H1 (cell line): ENCODE measurements around the gene GUF1. TPM values are rescaled to one million over a fixed set of nuclear protein-coding genes. Genes with fewer than 3 reads are reported as not detected.

Source experiments
- CTCF ChIA-PET: fragments of 300-600 bp; sonication (Branson Sonifier 250); formaldehyde crosslinking; loops from one replicate; lab custom pipeline; 2021; ENCODE audit not compliant: partially characterized antibody; lab: Charles Lee
- POLR2A ChIA-PET: fragments of 300-600 bp; sonication (Branson Sonifier 250); formaldehyde crosslinking; loops from one replicate; lab custom pipeline; 2021; ENCODE audit warnings: inconsistent platforms; ENCODE audit not compliant: partially characterized antibody; lab: Charles Lee
- DNase-seq, 2 experiments: peaks; one replicate each; pipeline versions ENCODE4 v3.0.0 to v3.0.0-alpha.2; 2010 to 2022; ENCODE audit warnings: low spot score in 2 of 2, low read depth in 1 of 2, mixed read lengths in 1 of 2
- FAIRE-seq: peaks from 2 replicates; lab custom pipeline; 2011; peaks lifted over from hg19 to GRCh38; lab: Jason Lieb, UNC
- H2AFZ ChIP-seq: 2 replicates; pipeline ENCODE4 v1.8.1; 2012; ENCODE audit warnings: low read length, inconsistent platforms
- H2AK5ac ChIP-seq: 2 replicates; pipeline ENCODE4 v1.6.1; 2013; ENCODE audit warnings: low read depth, low read length
- H2BK120ac ChIP-seq: replicated peaks from 2 replicates; pipeline ENCODE3; 2013; ENCODE audit warnings: low read depth, low read length, inconsistent platforms
- H2BK12ac ChIP-seq: 2 replicates; pipeline ENCODE4 v1.6.1; 2013; ENCODE audit warnings: low read depth, low read length
- H2BK15ac ChIP-seq: 2 replicates; pipeline ENCODE4 v1.6.1; 2013; ENCODE audit warnings: low read length
- H2BK20ac ChIP-seq: 2 replicates; pipeline ENCODE4 v1.6.1; 2013; ENCODE audit warnings: low read length
- H2BK5ac ChIP-seq: 2 replicates; pipeline ENCODE4 v1.6.1; 2013; ENCODE audit warnings: low read depth, low read length
- H3K14ac ChIP-seq: 2 replicates; pipeline ENCODE4 v1.6.1; 2013; ENCODE audit warnings: inconsistent platforms; ENCODE audit not compliant: insufficient read length
- H3K18ac ChIP-seq: 2 replicates; pipeline ENCODE4 v1.6.1; 2013; ENCODE audit warnings: low read length; ENCODE audit errors: extremely low read depth
- H3K23ac ChIP-seq: 2 replicates; pipeline ENCODE4 v1.6.1; 2013; ENCODE audit warnings: inconsistent platforms; ENCODE audit not compliant: insufficient read length
- H3K23me2 ChIP-seq: 2 replicates; pipeline ENCODE4 v1.6.1; 2013; ENCODE audit warnings: low read depth, low read length
- H3K27ac ChIP-seq: 2 replicates; pipeline ENCODE4 v1.6.1; 2011; ENCODE audit warnings: low read depth, low read length, inconsistent platforms
- H3K27me3 ChIP-seq, 4 experiments: replicated peaks in 1 of 4; 1 replicate in 1 of 4; 2 replicates in 3 of 4; pipeline versions ENCODE4 v1.6.1 to v1.8.1; 2011 to 2013; ENCODE audit warnings: low read length in 3 of 4, mild to moderate bottlenecking in 3 of 4, inconsistent platforms in 2 of 4, mixed read lengths in 2 of 4, moderate library complexity in 1 of 4; ENCODE audit not compliant: control insufficient read depth in 3 of 4, insufficient read depth in 3 of 4; ENCODE audit errors: extremely low read depth in 1 of 4
- H3K36me3 ChIP-seq, 4 experiments: 2 replicates each; pipeline versions ENCODE4 v1.6.1 to v1.8.1; 2011 to 2013; ENCODE audit warnings: mild to moderate bottlenecking in 4 of 4, low read length in 3 of 4, moderate library complexity in 2 of 4, control low read depth in 1 of 4, inconsistent platforms in 1 of 4; ENCODE audit not compliant: insufficient read depth in 4 of 4, control insufficient read depth in 2 of 4
- H3K4ac ChIP-seq: replicated peaks from 2 replicates; pipeline ENCODE3; 2013; ENCODE audit warnings: low read length, low read depth, mixed read lengths, inconsistent platforms; ENCODE audit not compliant: insufficient read length
- H3K4me1 ChIP-seq, 4 experiments: replicated peaks in 1 of 4; 1 replicate in 1 of 4; 2 replicates in 3 of 4; pipeline versions ENCODE4 v1.6.1 to v1.8.1; 2011 to 2013; ENCODE audit warnings: low read length in 3 of 4, inconsistent platforms in 2 of 4, mixed read lengths in 1 of 4; ENCODE audit not compliant: insufficient read depth in 4 of 4, control insufficient read depth in 3 of 4
- H3K4me2 ChIP-seq, 2 experiments: 2 replicates each; pipeline versions ENCODE4 v1.6.1 to v1.8.1; 2011 to 2013; ENCODE audit warnings: low read depth in 2 of 2, low read length in 2 of 2, control low read depth in 1 of 2, inconsistent platforms in 1 of 2, mild to moderate bottlenecking in 1 of 2; ENCODE audit not compliant: insufficient read depth in 1 of 2
- H3K4me3 ChIP-seq, 4 experiments: fragments of 200-600, 300-600 bp in 1 of 4; sonication (generic), shearing (Covaris generic), sonication (Bioruptor Twin) in 1 of 4; 2 replicates each; pipeline versions ENCODE4 v1.5.1 to v1.8.1; 2011 to 2016; ENCODE audit warnings: low read length in 4 of 4, low read depth in 3 of 4, control low read depth in 2 of 4, inconsistent platforms in 2 of 4, mild to moderate bottlenecking in 2 of 4, mixed read lengths in 1 of 4, moderate library complexity in 1 of 4; ENCODE audit not compliant: insufficient read depth in 2 of 4; ENCODE audit errors: extremely low read depth in 1 of 4
- H3K56ac ChIP-seq: replicated peaks from 2 replicates; pipeline ENCODE3; 2013; ENCODE audit warnings: low read depth, mild to moderate bottlenecking, mixed read lengths, low read length, inconsistent platforms; ENCODE audit not compliant: insufficient read length
- H3K79me1 ChIP-seq: 2 replicates; pipeline ENCODE4 v1.6.1; 2013; ENCODE audit warnings: low read depth, low read length, control low read depth
- H3K79me2 ChIP-seq, 2 experiments: 2 replicates each; pipeline versions ENCODE4 v1.6.1 to v1.8.1; 2012 to 2013; ENCODE audit warnings: low read length in 2 of 2, mild to moderate bottlenecking in 2 of 2, inconsistent platforms in 1 of 2; ENCODE audit not compliant: insufficient read depth in 2 of 2, control insufficient read depth in 1 of 2
- H3K9ac ChIP-seq, 4 experiments: replicated peaks in 1 of 4; 1 replicate in 1 of 4; 2 replicates in 3 of 4; pipeline versions ENCODE4 v1.6.1 to v1.8.1; 2011 to 2013; ENCODE audit warnings: low read depth in 3 of 4, low read length in 3 of 4, control low read depth in 2 of 4, mild to moderate bottlenecking in 2 of 4, moderate library complexity in 2 of 4, inconsistent platforms in 1 of 4; ENCODE audit errors: extremely low read depth in 1 of 4
- H3K9me3 ChIP-seq, 2 experiments: 2 replicates each; pipeline versions ENCODE4 v1.6.1 to v1.8.1; 2012 to 2013; ENCODE audit warnings: mild to moderate bottlenecking in 2 of 2, moderate library complexity in 2 of 2, control low read depth in 1 of 2, inconsistent platforms in 1 of 2, low read depth in 1 of 2, low read length in 1 of 2, mixed read lengths in 1 of 2; ENCODE audit not compliant: insufficient read depth in 2 of 2
- H4K20me1 ChIP-seq, 2 experiments: replicated peaks in 1 of 2; 2 replicates each; pipeline versions ENCODE3 to v1.8.1; 2011 to 2013; ENCODE audit warnings: inconsistent platforms in 2 of 2, low read length in 2 of 2, mild to moderate bottlenecking in 1 of 2; ENCODE audit not compliant: insufficient read depth in 2 of 2, control insufficient read depth in 1 of 2
- H4K5ac ChIP-seq: 2 replicates; pipeline ENCODE4 v1.6.1; 2013; ENCODE audit warnings: low read length, low read depth, mixed read lengths, inconsistent platforms; ENCODE audit not compliant: insufficient read length
- H4K8ac ChIP-seq: 2 replicates; pipeline ENCODE4 v1.8.0; 2013; ENCODE audit warnings: mild to moderate bottlenecking, moderate library complexity, low read length, inconsistent platforms; ENCODE audit not compliant: insufficient read depth; ENCODE audit errors: extremely low read depth
- H4K91ac ChIP-seq: replicated peaks from 2 replicates; pipeline ENCODE3; 2013; ENCODE audit warnings: low read length, mixed read lengths, inconsistent platforms; ENCODE audit not compliant: insufficient read length
- CEBPB ChIP-seq: IDR thresholded peaks from 2 replicates; pipeline ENCODE4 v1.6.1; 2012; ENCODE audit warnings: low read depth, low read length
- CREB1 ChIP-seq: IDR thresholded peaks from 2 replicates; pipeline ENCODE4 v1.6.1; 2012; ENCODE audit warnings: inconsistent platforms
- CTCF ChIP-seq, 3 experiments: IDR thresholded peaks; 1 replicate in 2 of 3; 2 replicates in 1 of 3; pipeline versions ENCODE4 v1.5.1 to v1.6.1; 2011; ENCODE audit warnings: low read length in 3 of 3, mild to moderate bottlenecking in 3 of 3, inconsistent platforms in 2 of 3, low read depth in 1 of 3, moderate library complexity in 1 of 3; ENCODE audit not compliant: insufficient read depth in 1 of 3; ENCODE audit errors: control extremely low read depth in 1 of 3
- KDM5A ChIP-seq: fragments of 200-600 bp; IDR thresholded peaks from 2 replicates; pipeline ENCODE4 v1.7.1; 2012; ENCODE audit warnings: mild to moderate bottlenecking, low read length, inconsistent platforms, mixed read lengths
- POLR2A ChIP-seq, 2 experiments: IDR thresholded peaks; 1 replicate in 1 of 2; 2 replicates in 1 of 2; pipeline ENCODE4 v1.6.1; 2011; ENCODE audit warnings: low read depth in 2 of 2, low read length in 2 of 2, mild to moderate bottlenecking in 2 of 2; ENCODE audit errors: control extremely low read depth in 1 of 2
- RAD21 ChIP-seq, 2 experiments: IDR thresholded peaks in 1 of 2; conservative IDR thresholded peaks in 1 of 2; 2 replicates each; pipeline ENCODE4 v1.6.1; 2011; ENCODE audit warnings: low read depth in 2 of 2, low read length in 2 of 2, improper control_type of control experiment in 1 of 2, inconsistent platforms in 1 of 2, mild to moderate bottlenecking in 1 of 2, moderate library complexity in 1 of 2
- ZNF274 ChIP-seq: IDR thresholded peaks from 2 replicates; pipeline ENCODE4 v1.7.0; 2012; ENCODE audit warnings: low read length, borderline replicate concordance; ENCODE audit errors: extremely low read depth
- WGBS, 2 experiments: shearing (Covaris generic) in 1 of 2; methylation state at CpG; one replicate each; pipeline versions ENCODE4 v1.1.6 to v1.1.7; 2013 to 2015; ENCODE audit warnings: low lambda C conversion rate in 2 of 2, mixed read lengths in 2 of 2, inconsistent platforms in 1 of 2, low coverage in 1 of 2, missing lambda C conversion rate in 1 of 2; ENCODE audit not compliant: insufficient replicate concordance in 2 of 2, insufficient coverage in 1 of 2, insufficient read length in 1 of 2; ENCODE audit errors: extremely low coverage in 1 of 2, missing lambda C conversion rate in 1 of 2; 5-methylcytosine and 5-hydroxymethylcytosine counted together
- polyA plus RNA-seq, 7 experiments: library from polyadenylated mRNA; depleted of rRNA in 3 of 7; stranded (reverse) in 5 of 7; unstranded in 2 of 7; fragments of >200 nt in 5 of 7; fragments of 200-250 nt in 2 of 7; gene quantifications; 1 replicate in 5 of 7; 2 replicates in 1 of 7; 4 replicates in 1 of 7; pipeline versions ENCODE4 v1.2.1 to v1.2.3, GENCODE V29; 2011 to 2013; ENCODE audit warnings: missing spikeins in 2 of 7, mixed read lengths in 2 of 7
- total RNA-seq: library from RNA; stranded (reverse); fragmentation: NEBNext Ultra II Directional; extraction: Animal tissue kit (Norgen Biotek cat#: 25700); gene quantifications from 2 replicates; pipeline ENCODE4 v1.2.1, GENCODE V29; 2021

Gene GUF1
- total and polyA plus RNA-seq, 2 of the 8 experiments (the other 6 are each of a cell fraction or from before 2014, with no cell fraction given) = 14.8 to 30.6 TPM

GRCh38 chr4:44738615-44739014 is 60.4 kb downstream of the GUF1 start:
- no peaks in the 10 kb centered on the region for H3K4me1 ChIP-seq
- no peak overlapping the region for H3K56ac ChIP-seq
- ChIA-PET CTCF (interaction anchor here (0.6 kb wide), 1 partner anchor 45 kb away, joined by 4 read pairs; no protein-coding TSS in a partner anchor), POLR2A (no interaction called here)
- H2BK15ac ChIP-seq = no peak overlapping the region
- H3K23me2 ChIP-seq = no peaks in the 10 kb centered on the region
- H2BK20ac ChIP-seq = no peak overlapping the region
- H3K9me3 ChIP-seq = no peaks in the 10 kb centered on the region
- no peak overlapping the region for H2BK120ac ChIP-seq
- H3K79me1 ChIP-seq = no peaks in the 10 kb centered on the region
- no peak overlapping the region for H3K14ac ChIP-seq
- DNase-seq (no peak), FAIRE-seq (peak; percentile 45)
- H2BK5ac ChIP-seq = no peak overlapping the region
- no peak overlapping the region for H4K8ac ChIP-seq
- WGBS, 2 experiments = 59% methylated on average over 2 of the region's 2 CpGs; no CpG with 5 or more reads in 1 of the 2 experiments
- H3K4me3 ChIP-seq = no peak overlapping the region
- H3K9ac ChIP-seq = no peak overlapping the region
- H4K5ac ChIP-seq = no peak overlapping the region
- H2BK12ac ChIP-seq = no peak overlapping the region
- no peaks in the 10 kb centered on the region for H3K36me3 ChIP-seq
- no peaks in the 10 kb centered on the region for H3K27me3 ChIP-seq
- H3K27ac ChIP-seq = no peak overlapping the region
- no peak overlapping the region for H4K91ac ChIP-seq
- H3K4me2 ChIP-seq = no peak overlapping the region
- no peak overlapping the region for H2AK5ac ChIP-seq
- H2AFZ ChIP-seq = no peak overlapping the region
- H3K79me2 ChIP-seq = no peaks in the 10 kb centered on the region
- H3K18ac ChIP-seq = no peak overlapping the region
- H4K20me1 ChIP-seq = no peaks in the 10 kb centered on the region
- H3K4ac ChIP-seq = no peak overlapping the region
- no peak overlapping the region for H3K23ac ChIP-seq
- TF ChIP-seq KDM5A (no peak), ZNF274 (no peak), CEBPB (no peak), RAD21 (IDR thresholded peaks at IDR 0.05 in 1 of 2, conservative IDR thresholded peaks at IDR 0.05 in 1 of 2; ENCODE audit: low read depth in 2 of 2, low read length in 2 of 2) (peak; percentile 33; a peak in 3 of 4 replicates), POLR2A (IDR thresholded peaks at IDR 0.05; ENCODE audit: control extremely low read depth in 1 of 2, low read depth in 2 of 2, low read length in 2 of 2) (no peak), CREB1 (no peak), CTCF (IDR thresholded peaks at IDR 0.05; ENCODE audit: control extremely low read depth in 1 of 3, insufficient read depth in 1 of 3, low read depth in 1 of 3, low read length in 3 of 3) (peak in 1 of 3 experiments; percentile 45; a peak in 1 of 4 replicates)
